IPS DF 6.9 (cell line): ENCODE data around the gene GPR108.

Experiments used
- DNase-seq: peaks from one replicate; pipeline ENCODE4 v3.0.0-alpha.2; 2013; ENCODE audit warnings: low read depth, low spot score
- H3K27ac ChIP-seq: one replicate; pipeline ENCODE4 v1.5.1; 2013; ENCODE audit warnings: low read length, control low read depth
- H3K27me3 ChIP-seq: 2 replicates; pipeline ENCODE4 v1.6.1; 2013; ENCODE audit warnings: mild to moderate bottlenecking, low read length; ENCODE audit not compliant: control insufficient read depth, insufficient read depth
- H3K36me3 ChIP-seq: 2 replicates; pipeline ENCODE4 v1.6.1; 2013; ENCODE audit warnings: low read length; ENCODE audit not compliant: control insufficient read depth, insufficient read depth
- H3K4me1 ChIP-seq: 2 replicates; pipeline ENCODE4 v1.6.1; 2013; ENCODE audit warnings: low read length; ENCODE audit not compliant: control insufficient read depth, insufficient read depth
- H3K4me3 ChIP-seq: 2 replicates; pipeline ENCODE4 v1.5.1; 2013; ENCODE audit warnings: mild to moderate bottlenecking, low read length
- H3K9me3 ChIP-seq: 2 replicates; pipeline ENCODE4 v1.6.1; 2013; ENCODE audit warnings: low read length, inconsistent platforms; ENCODE audit not compliant: control insufficient read depth, insufficient read depth
- WGBS: extraction: QIAGEN DNeasy Blood & Tissue Kit; methylation state at CpG from one replicate; pipeline ENCODE4 v1.1.7; 2013; ENCODE audit warnings: mixed read lengths, missing lambda C conversion rate; ENCODE audit not compliant: insufficient read length, insufficient coverage; 5-methylcytosine and 5-hydroxymethylcytosine counted together

Gene GPR108

DNA sequence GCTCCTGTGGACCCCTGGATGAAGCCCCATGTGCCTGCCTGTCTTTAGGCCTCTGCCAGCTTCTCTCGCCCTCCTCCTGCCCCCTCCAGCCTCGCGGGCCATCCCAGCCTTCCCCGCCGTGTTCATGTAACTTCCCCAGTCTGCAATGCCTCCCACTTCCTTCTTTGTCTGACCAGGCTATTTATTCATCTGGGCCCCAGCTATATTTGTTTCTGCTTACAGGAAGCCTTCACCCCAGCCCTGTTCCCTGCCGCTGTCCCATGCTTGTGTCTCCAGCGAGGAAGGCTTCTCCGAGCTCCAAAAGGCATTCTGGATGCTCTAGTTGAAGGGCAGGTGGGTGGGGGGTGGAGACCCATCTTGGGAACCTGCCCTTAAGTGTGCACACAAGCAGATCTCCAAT lies 9.0 kb downstream of the GPR108 start:
- no peak overlapping the region for H3K4me3 ChIP-seq
- no peak overlapping the region for H3K27ac ChIP-seq
- H3K36me3 ChIP-seq, result peaks cover 7% of the 10 kb centered on the region
- no peak for DNase-seq
- no peaks in the 10 kb centered on the region for H3K27me3 ChIP-seq
- H3K9me3 ChIP-seq, result no peaks in the 10 kb centered on the region
- H3K4me1 ChIP-seq, result no peaks in the 10 kb centered on the region; the same call in none of the 2 replicates
- no CpG with 5 or more reads among the region's 8 CpGs for WGBS

DNA sequence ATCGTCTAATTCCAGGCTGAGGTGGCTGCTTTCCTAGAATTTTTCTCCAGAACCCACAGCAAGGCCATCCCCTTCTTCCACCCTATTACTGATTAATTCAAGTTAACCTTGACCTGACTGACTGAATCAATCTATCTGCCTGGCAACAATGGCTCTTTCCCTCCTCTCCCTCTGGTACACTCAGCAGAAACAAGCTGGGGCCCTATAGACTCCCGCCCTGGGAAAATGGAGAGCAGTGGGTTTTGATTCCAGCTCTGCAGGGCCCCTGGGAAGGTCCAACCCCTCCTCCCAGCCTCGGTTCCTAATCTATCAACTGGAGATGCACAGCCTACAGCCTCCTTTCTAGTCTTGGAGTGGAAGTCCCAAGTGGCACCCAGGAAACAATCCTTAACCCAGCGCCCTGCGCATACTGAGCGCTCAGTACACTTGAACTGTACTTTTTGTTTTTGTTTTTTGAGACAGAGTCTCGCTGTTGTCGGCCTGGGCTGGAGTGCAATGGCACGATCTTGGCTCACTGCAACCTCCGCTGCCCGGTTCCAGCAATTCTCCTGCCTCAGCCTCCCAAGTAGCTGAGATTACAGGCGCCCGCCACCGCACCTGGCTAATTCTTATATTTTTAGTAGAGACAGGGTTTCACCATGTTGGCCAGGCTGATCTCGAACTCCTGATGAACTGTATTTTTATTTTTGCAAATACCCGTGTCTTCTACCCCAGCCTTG lies 11.7 kb downstream of the GPR108 start:
- Histone ChIP-seq H3K27me3 (no peaks in the 10 kb centered on the region), H3K36me3 (no peaks in the 10 kb centered on the region), H3K9me3 (no peaks in the 10 kb centered on the region), H3K4me3 (no peak overlapping the region), H3K4me1 (no peaks in the 10 kb centered on the region), H3K27ac (no peak overlapping the region)
- no CpG with 5 or more reads among the region's 16 CpGs for WGBS
- no peak for DNase-seq

DNA sequence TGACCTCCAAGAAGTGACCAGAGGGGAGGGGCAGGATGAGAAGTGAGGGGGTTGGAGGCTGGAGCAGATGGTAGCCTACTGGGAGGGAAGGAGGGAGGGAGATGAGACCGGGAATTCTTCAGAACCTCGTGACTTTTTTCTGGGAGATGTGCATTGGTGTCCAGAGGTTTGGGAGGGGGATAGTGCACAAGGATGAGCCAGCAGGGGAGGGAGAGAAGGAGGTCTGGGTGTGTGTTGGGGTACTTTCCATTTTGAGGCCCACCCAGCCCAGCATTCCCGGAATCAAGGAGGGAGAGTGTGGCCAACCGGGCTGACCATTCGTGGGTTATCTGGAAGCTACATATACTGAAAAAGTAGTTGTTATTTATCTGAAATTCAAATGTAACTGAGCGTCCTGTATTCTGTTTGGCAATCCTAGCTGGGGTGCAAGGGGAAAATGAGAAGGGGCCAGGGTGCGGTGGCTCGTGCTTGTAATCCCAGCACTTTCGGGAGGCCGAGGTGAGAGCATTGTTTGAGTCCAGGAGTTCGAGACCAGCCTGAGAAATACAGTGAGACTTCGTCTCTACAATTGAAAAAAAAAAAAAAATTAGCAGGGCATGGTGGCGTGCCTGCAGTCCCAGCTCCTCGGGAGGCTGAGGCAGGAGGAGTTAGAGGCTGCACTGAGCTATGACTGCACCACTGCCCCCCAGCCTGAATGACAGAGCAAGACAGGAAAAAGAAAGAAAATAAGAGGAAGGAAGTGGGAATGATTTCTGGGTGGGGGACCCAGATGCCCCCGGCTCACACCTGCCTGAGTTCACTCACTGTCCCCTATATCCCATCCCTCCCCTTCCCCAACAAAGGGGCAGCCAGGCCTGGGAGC lies 12.5 kb downstream of the GPR108 start:
- no peaks in the 10 kb centered on the region for H3K36me3 ChIP-seq
- no peaks in the 10 kb centered on the region for H3K9me3 ChIP-seq
- H3K4me1 ChIP-seq, result no peaks in the 10 kb centered on the region
- H3K27me3 ChIP-seq, result no peaks in the 10 kb centered on the region
- WGBS, result no CpG with 5 or more reads among the region's 15 CpGs
- H3K4me3 ChIP-seq, result no peak overlapping the region
- H3K27ac ChIP-seq, result no peak overlapping the region
- no peak for DNase-seq

DNA sequence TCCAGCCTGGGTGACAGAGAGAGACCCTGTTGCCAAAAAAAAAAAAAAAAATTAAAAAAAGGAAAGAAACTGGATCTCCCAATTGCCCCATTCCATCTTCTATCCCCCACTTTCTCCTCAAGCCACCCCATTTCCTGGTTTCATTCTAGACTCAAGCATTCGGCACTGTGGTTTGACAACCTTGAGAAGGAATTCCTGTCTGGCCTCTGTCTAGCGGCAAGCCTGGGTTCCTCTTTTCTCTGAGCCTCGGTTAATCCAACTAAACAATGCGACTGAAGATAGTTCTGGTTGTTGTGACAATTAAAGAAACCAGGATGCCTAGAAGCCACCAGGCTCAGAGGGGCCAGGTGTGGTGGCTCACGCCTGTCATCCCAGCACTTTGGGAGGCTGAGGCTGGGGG lies 13.6 kb downstream of the GPR108 start:
- no peaks in the 10 kb centered on the region for H3K36me3 ChIP-seq
- WGBS, result no CpG with 5 or more reads among the region's 5 CpGs
- no peak overlapping the region for H3K27ac ChIP-seq
- DNase-seq, result no peak
- H3K4me1 ChIP-seq, result 0 out of 2 replicates have a peak, but pooled peaks cover 3% of the 10 kb centered on the region
- no peaks in the 10 kb centered on the region for H3K27me3 ChIP-seq
- H3K9me3 ChIP-seq, result no peaks in the 10 kb centered on the region
- no peak overlapping the region for H3K4me3 ChIP-seq

DNA sequence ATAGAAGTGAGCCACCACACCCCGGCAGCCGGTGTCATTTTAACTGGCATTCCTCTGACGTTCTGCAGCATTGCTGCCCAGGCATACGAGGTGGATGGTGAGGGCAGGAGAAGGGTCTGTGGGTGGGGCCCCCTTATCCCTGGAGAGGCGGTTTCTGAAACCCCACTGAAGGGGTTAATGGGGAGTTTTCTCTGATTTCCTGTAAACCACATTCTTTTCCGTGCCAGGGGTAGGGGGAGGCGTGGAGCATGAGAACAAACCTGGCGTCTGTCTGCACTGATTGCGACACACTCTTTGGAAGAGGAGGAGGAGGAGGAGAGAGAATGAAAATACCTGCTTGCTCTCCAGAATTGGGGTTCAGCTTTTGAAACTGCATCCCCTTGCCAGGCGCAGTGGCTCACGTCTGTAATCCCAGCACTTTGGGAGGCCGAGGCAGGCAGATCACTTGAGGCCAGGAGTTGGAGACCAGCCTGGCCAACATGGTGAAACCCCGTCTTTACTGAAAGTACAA lies 14.2 kb downstream of the GPR108 start:
- Histone ChIP-seq H3K27ac (no peak overlapping the region), H3K4me3 (no peak overlapping the region), H3K27me3 (no peaks in the 10 kb centered on the region), H3K36me3 (no peaks in the 10 kb centered on the region), H3K9me3 (no peaks in the 10 kb centered on the region), H3K4me1 (0 out of 2 replicates have a peak, but pooled peaks cover 3% of the 10 kb centered on the region)
- WGBS, result no CpG with 5 or more reads among the region's 13 CpGs
- no peak for DNase-seq

DNA sequence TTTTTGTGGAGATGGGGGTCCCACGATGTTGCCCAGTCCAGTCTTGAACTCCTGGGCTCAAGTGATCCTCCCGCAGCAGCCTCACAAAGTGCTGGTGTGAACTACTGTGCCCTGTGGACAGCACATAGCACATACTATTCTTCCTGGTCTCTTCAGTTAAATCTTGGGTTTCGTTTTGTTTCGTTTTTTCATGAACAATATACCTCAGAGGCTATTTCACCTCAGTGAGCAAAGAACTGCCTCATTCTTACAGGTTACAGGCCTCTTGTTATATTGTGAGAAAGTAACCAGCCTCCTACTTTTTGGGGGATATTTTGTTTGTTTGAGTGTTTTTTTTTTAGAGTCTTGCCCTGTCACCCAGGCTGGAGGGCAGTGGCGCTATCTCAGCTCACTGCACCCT lies 15.6 kb downstream of the GPR108 start:
- no peak overlapping the region for H3K4me3 ChIP-seq

DNA sequence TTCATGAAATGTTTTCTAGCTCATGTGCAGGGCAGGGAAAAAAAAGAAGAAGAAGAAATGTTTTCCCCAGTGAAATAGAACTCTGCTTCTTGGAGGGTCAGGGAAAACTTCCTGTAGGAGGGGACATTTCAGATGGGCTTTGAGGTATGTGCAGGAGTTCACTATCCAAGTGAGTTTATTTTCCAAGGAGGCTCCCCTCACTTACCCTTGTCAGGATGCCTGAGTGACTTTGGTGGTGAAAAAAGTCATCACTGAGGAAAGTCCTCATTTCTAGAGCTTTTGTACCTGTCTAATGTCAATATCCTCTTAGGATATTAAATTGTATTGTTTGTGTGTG lies 16.3 kb downstream of the GPR108 start:
- Histone ChIP-seq H3K27ac (no peak overlapping the region), H3K36me3 (no peaks in the 10 kb centered on the region), H3K4me1 (peaks cover 7% of the 10 kb centered on the region; the same call in 1 of the 2 replicates), H3K27me3 (no peaks in the 10 kb centered on the region), H3K9me3 (no peaks in the 10 kb centered on the region), H3K4me3 (no peak overlapping the region)
- no peak for DNase-seq

More for the DNA sequence above, 15.6 kb downstream of the GPR108 start:
- no peaks in the 10 kb centered on the region for H3K27me3 ChIP-seq
- WGBS, result no CpG with 5 or more reads among the region's 5 CpGs
- H3K36me3 ChIP-seq, result no peaks in the 10 kb centered on the region
- H3K9me3 ChIP-seq, result no peaks in the 10 kb centered on the region
- peaks cover 7% of the 10 kb centered on the region; the same call in 1 of the 2 replicates for H3K4me1 ChIP-seq
- H3K27ac ChIP-seq, result no peak overlapping the region
- DNase-seq, result no peak

DNA sequence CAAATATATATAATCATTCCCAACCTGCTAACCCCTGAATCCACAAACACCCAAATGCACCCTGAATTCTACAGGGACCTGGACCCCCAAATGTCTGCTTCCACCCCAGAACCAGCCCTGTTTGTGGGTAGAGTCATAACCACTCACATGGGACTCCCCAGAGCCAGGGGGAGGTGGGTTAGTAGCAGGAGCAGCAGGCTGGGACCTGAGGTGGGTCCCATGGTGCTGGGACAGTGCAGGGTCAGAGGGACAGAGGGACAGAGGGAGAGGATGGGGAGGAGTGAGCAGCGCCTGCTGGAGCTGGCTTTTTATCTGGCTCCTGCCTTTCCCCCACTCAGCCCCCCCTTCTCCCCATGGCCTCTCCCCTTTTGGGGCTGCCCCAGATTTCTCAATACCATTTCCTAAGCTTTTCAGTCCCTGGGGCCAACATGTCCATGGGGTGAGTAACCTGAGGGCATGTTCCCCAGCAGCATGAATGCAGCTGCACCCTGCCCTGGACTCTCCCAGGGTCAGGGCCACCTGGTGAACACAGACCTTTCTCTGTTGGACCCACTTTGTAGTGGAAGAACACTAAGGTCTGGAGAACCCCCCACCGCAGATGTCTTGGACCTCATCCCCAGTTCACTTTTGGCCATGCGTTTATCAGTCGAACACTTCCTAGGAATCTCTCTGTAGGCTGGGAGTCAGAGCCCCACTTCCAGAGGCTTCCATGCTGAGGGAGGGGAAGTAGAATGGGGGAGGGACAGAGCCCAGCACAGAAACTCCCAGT lies 16.8 kb downstream of the GPR108 start, which contains the start of gene C3:
Gene C3, minus strand, starts transcription at position 282 of the 769 bp plus-strand sequence. Its CDS starts 61 bp downstream, at position 221.
- no peak for DNase-seq
- H3K4me3 ChIP-seq, result no peak within 1 kb of the TSS
- H3K27ac ChIP-seq, result no peak within 1 kb of the TSS
- H3K9me3 ChIP-seq, result no peaks in the 10 kb centered on the region
- peaks cover 7% of the 10 kb centered on the region; the same call in 1 of the 2 replicates for H3K4me1 ChIP-seq
- no CpG with 5 or more reads among the region's 4 CpGs for WGBS
- H3K36me3 ChIP-seq, result no peaks in the 10 kb centered on the region
- H3K27me3 ChIP-seq, result no peaks in the 10 kb centered on the region

DNA sequence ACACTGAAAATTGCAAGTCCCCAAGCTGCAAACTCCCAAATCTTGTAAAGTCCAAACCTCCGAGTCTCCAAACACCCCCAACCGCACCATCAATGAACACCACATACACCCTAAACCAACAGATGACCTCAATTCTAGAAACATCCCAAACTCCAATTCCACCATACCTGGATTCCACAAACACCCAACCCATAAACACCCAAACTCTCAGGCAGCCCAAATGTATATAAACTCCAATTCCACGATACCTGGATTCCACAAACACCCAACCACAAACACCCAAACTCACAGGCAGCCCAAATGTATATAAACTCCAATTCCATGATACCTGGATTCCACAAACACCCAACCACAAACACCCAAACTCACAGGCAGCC lies 17.4 kb downstream of the GPR108 start:
- Histone ChIP-seq H3K4me1 (peaks cover 7% of the 10 kb centered on the region; the same call in 1 of the 2 replicates), H3K27me3 (no peaks in the 10 kb centered on the region), H3K36me3 (no peaks in the 10 kb centered on the region), H3K4me3 (no peak overlapping the region), H3K27ac (no peak overlapping the region), H3K9me3 (no peaks in the 10 kb centered on the region)
- no peak for DNase-seq
- 100% methylated on average over 2 of the region's 3 CpGs for WGBS

DNA sequence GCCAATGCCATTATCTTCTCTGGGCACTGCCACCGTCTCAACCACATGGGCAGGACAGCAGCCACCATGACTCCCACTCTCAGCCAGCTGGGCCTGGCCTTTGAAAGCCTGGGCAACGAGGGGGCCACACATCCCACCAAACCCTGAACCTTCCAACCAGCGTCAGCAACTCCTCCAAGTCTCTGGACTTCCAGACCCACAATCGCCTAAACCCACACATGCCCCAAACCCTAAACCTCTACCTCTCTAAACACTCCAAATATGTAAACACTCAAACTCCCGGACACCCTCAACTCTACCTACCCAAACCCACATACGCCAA lies 17.9 kb downstream of the GPR108 start:
- Histone ChIP-seq H3K4me1 (peaks cover 7% of the 10 kb centered on the region; the same call in 1 of the 2 replicates), H3K9me3 (no peaks in the 10 kb centered on the region), H3K4me3 (no peak overlapping the region), H3K27ac (no peak overlapping the region), H3K36me3 (no peaks in the 10 kb centered on the region), H3K27me3 (no peaks in the 10 kb centered on the region)
- 100% methylated on average over 3 of the region's 6 CpGs for WGBS
- no peak for DNase-seq
